HG02763 (cell line): ENCODE measurements around the gene AGRN.
A peak's percentile ranks its signal among the peaks of the same experiment; 100 is the strongest.
"Not testable (repeated sequence)": the region's sequence is repeated elsewhere in the genome, so short reads cannot be mapped to it uniquely, and the experiment has no call there.

Source experiments
- ATAC-seq: cut with Tn5 transposase; IDR thresholded peaks from one replicate; pipeline ENCODE4 v1.9.1; 2021; ENCODE audit warnings: mild to moderate bottlenecking, moderate library complexity; ENCODE audit not compliant: unreplicated experiment

AGRN gene

DNA sequence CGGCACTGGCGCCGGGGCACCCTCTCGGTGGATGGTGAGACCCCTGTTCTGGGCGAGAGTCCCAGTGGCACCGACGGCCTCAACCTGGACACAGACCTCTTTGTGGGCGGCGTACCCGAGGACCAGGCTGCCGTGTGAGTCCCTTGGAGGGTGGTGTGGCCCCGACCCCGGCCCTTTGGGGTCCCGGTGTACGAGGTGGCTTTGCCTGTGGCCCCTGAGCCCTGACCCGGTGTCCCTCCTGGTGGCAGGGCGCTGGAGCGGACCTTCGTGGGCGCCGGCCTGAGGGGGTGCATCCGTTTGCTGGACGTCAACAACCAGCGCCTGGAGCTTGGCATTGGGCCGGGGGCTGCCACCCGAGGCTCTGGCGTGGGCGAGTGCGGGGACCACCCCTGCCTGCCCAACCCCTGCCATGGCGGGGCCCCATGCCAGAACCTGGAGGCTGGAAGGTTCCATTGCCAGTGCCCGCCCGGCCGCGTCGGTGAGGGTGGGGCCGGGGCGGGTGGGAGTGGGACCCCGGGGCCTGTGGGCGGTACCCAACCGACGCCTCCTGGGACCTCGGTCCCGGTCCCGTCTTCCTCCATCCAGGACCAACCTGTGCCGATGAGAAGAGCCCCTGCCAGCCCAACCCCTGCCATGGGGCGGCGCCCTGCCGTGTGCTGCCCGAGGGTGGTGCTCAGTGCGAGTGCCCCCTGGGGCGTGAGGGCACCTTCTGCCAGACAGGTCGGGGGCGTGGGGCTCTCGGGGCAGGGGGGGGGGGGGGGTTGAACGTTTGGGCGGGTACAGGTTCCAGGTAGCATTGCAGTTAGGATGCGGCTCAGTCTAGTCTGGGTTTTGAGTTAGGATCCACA, 29.6 kb downstream of the AGRN start:
- no peak for ATAC-seq

DNA sequence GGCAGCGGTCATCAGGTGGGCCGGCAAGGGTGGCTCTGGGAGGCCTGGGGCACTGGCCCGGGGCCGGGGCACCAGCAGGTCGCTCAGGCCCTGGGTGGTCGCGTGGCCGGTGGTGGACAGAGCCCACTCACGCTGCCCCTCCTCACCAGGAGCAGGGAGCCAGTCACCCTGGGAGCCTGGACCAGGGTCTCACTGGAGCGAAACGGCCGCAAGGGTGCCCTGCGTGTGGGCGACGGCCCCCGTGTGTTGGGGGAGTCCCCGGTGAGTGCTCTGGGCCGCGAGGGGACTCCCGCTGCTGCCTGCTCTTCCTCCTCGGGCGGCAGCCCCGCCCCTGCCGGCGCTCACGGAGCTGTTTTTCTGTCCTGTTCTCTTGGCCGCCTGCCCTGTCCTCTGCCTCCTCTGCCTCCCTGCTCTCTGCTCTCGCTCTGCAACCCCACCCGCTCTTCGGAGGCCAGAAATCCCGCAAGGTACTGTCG, 30.7 kb downstream of the AGRN start:
- no peak for ATAC-seq

DNA sequence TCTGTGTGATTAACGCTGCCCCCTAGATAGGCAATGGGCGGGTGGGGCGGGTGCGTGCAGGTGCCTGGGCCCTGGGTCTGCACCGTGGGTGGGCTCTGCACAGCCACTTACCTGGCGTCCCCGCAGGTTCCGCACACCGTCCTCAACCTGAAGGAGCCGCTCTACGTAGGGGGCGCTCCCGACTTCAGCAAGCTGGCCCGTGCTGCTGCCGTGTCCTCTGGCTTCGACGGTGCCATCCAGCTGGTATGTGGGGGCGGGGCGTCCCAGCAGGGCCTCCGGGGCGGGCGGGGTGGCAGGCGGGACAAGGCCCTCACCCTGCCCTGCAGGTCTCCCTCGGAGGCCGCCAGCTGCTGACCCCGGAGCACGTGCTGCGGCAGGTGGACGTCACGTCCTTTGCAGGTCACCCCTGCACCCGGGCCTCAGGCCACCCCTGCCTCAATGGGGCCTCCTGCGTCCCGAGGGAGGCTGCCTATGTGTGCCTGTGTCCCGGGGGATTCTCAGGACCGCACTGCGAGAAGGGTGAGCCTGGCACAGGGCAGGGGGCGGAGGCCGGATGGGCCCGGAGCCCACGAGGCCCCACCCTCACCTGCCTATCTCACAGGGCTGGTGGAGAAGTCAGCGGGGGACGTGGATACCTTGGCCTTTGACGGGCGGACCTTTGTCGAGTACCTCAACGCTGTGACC, 31.3 kb downstream of the AGRN start:
- no peak for ATAC-seq

DNA sequence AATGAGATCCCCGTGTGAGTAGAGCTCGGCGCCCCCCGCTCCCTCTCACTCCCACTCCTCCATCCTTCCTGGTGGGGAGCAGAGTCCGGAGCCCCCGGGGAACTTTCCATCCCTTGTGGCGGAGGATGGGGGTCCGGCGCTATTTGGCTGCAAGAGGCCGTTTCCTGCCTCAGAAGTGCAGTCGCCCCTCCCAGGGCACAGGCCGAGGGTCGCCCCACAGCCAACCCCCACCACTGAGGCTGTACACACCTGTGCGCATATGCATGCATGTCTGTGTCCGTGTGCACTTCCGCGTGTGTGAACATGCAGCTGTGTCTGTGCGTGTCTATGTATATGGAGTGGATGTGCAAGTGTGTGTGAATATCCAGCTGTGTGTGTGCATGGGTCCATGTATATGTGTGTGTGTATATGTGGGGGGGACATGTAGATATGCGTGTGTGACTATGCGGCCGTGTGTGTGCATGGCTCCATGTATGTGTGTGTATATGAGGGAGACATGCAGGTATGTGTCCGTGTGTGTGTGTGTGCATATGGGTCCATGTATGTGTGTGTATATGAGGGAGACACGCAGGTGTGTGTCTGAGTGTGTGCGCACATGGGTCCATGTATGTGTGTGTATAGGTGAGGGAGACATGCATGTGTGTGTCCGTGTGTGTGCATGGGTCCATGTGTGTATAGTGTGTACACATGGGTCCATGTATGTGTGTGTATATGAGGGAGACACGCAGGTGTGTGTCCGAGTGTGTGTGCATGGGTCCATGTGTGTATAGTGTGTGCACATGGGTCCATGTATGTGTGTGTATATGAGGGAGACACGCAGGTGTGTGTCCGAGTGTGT, 32.3 kb downstream of the AGRN start:
- no peak for ATAC-seq

DNA sequence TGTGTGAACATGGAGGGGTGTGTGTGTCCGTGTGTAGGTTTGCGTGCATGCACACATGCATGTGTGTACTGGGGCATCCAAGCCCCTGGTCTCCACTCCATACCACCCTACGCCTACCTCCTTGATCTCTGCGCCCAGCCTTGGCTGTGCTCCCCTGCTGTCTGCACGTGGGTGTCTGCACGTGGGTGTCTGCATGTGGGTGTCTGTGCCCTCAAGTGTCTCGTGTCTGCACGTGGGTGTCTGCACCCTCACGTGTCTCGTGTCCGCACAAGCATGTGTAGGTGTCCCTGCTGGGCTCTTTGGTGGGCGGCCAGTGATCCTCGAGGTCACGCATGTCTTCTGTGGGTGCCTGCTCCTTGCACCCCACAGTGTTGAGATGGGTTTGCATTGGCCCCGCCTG, 33.1 kb downstream of the AGRN start:
- ATAC-seq = no peak

DNA sequence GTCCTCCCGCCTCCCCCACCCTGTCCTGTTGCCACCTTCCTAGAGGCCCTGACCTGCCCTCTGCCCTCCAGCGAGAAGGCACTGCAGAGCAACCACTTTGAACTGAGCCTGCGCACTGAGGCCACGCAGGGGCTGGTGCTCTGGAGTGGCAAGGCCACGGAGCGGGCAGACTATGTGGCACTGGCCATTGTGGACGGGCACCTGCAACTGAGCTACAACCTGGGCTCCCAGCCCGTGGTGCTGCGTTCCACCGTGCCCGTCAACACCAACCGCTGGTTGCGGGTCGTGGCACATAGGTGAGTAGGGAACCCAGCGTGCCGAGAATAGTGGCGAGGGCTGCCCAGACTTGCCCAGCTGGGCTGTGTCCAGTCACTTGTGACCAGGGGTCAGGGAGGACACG, 33.8 kb downstream of the AGRN start:
- ATAC-seq = no peak

DNA sequence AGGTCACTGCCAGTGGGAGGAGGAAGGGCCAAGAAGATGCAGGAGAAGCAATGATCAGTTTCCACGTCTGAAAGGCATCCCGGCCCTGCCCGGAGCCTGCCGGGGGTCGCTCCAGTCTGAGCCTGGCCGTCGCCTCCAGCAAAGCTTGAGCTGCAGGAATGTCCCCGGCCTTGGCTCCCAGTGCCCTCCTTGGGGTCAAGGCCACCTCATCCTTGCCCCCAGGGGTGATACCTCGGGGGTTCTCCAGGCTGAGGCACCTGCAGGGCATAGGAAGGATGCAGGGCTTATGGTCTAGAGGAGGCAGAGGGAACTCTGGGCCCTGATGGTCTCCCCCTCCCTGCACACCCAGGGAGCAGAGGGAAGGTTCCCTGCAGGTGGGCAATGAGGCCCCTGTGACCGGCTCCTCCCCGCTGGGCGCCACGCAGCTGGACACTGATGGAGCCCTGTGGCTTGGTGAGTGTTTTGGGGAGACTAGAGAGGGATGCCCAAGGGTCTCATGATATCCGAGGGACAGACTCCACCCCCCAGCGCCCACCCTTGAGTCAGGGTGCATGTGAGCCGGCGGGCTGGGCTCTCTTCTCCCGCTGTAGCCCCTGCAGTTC, 34.3 kb downstream of the AGRN start:
- no peak for ATAC-seq

DNA sequence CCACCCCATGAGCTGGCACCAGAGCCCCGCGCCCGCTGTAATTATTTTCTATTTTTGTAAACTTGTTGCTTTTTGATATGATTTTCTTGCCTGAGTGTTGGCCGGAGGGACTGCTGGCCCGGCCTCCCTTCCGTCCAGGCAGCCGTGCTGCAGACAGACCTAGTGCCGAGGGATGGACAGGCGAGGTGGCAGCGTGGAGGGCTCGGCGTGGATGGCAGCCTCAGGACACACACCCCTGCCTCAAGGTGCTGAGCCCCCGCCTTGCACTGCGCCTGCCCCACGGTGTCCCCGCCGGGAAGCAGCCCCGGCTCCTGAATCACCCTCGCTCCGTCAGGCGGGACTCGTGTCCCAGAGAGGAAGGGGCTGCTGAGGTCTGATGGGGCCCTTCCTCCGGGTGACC, 35.1 kb downstream of the AGRN start:
- ATAC-seq = no peak

DNA sequence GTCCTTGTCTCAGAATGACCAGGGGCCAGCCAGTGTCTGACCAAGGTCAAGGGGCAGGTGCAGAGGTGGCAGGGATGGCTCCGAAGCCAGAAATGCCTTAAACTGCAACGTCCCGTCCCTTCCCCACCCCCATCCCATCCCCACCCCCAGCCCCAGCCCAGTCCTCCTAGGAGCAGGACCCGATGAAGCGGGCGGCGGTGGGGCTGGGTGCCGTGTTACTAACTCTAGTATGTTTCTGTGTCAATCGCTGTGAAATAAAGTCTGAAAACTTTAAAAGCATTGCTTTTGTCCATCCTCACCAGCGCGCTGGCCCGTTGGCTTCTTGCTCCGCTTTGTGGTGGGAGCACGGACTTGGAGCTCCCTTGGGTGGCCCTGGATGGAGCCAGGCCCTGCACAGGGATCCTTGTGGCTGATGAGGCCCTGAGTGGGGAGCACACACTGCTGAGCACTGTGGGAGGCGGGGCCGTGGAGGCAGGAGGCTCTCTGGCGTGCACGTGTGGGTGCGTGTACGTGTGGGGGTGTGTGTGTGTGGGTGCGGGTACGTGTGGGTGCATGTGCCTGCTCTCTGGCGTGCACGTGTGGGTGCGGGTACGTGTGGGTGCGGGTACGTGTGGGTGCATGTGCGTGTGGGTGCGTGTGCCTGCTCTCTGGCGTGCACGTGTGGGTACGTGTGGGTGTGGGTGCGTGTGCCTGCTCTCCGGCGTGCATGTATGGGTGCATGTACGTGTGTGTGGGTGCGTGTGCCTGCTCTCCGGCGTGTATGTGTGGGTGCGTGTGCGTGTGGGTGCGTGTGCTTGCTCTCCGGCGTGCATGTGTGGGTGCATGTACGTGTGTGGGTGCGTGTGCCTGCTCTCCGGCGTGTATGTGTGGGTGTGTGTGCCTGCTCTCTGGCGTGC, 36.2 kb downstream of the AGRN start:
- no peak for ATAC-seq

DNA sequence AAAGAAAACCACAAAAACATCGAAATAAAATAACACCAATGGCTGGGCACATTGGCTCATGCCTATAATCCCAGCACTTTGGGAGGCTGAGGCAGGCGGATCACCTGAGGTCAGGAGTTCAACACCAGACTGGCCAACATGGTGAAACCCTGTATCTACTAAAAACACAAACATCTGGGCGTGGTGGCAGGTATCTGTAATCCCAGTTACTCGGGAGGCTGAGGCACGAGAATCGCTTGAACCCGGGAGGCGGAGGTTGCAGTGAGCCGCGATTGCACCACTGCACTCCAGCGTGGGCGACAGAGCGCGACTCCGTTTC, 37.8 kb downstream of the AGRN start:
- ATAC-seq = not testable (repeated sequence)

DNA sequence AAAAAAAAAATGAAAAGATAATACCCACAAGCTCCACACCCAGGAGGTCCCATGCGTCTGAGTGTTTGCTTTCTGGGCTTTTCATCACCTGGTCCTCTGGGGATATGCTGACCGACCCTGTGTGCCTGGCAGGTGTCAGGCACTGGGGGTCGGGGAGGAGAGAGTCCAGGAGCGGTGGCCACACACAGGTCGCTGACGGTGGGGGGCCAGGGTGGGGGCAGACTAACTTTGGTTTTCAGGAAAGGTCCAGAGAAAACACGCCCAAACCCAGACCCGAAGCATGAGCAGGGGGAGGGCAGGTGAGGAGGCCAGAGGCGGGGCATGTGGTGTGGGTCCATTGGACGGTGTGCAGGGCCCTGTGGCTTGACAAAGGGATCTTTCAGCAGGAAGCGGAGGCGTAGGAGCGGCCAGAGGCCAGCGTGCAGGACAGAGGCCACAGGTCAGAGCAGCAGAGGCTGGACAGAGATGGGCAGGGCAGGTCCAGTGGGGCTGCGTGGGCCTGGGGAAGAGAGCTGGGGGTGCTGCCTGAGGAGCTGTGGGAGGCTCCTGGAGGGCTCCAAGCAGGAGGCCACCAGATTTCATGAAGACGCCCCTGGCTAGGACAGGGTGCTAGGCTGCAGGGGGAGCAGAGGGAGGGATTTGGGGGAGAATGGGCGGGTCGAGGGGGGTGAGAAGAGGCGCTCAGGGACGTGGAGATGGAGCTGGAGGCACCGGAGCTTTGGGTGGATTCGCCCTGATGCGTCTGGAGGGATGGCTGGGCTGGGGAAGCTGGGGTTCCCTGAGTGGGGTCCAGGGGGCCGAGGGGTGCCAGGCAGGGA, 38.4 kb downstream of the AGRN start:
- ATAC-seq = no peak

DNA sequence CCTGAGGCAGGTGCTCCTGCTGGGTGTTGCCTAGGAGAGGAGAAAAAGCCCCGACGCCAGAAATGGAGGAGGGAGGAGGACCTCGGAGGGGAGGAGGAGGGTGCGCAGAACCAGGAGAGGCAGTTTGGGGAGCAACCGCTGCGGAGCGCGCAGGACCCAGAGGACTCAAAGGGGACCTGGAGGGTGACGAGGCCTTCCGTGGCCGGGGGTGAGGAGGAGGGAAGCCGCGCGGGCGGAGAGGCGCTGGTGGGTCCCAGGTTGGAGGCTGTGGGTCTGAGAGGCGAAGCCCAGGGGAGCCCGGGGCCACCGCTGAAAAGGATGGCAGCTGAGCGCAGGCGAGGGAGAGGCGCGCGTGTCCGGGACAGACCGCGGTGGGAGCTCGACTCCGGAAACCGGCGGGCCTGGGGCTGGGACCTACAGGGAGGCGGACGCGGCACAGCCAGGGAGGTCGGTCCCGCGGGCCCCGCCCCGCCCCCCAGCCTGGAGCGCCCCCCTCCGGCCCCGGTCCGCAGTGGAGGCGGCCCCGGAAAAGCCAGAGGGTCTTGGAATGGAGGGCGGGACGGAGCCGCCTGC, 39.1 kb downstream of the AGRN start:
- ATAC-seq = peak; percentile 25

DNA sequence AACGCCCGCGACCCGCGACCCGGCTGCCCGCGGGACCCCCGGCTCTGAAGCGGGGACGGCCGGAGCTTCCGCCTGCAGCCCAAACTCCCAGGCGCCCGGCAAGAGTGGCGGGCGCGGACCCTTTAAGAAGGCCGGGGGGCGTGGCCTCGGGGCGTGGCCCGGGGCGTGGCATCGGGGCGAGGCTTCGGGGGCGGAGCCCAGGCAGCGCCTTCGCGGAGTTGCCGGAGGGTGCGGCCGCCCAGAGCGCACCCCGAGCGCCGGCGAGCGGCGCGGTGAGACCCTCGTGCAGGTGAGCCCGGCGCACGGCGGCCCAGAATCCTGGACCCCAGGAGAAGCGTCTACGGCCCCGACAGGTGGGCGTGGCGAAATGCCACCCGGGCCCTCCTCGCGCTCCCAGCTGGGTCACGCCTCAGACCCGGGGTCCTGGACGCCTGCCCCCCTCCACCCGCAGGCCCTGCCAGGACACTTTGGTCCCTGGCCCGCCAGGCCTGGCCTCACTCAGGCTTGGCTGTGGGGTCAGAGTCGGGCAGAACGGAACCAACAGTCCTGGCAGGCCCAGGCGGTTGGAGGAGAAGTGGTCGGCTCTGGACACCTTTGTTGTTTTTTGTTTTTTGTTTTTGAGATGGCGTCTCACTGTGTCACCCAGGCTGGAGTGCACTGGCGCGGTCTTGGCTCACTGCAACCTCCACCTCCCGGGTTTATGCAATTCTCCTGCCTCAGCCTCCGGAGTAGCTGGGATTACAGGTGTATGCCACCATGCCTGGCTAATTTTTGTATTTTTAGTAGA, 39.8 kb downstream of the AGRN start:
- ATAC-seq = peak; percentile 59

DNA sequence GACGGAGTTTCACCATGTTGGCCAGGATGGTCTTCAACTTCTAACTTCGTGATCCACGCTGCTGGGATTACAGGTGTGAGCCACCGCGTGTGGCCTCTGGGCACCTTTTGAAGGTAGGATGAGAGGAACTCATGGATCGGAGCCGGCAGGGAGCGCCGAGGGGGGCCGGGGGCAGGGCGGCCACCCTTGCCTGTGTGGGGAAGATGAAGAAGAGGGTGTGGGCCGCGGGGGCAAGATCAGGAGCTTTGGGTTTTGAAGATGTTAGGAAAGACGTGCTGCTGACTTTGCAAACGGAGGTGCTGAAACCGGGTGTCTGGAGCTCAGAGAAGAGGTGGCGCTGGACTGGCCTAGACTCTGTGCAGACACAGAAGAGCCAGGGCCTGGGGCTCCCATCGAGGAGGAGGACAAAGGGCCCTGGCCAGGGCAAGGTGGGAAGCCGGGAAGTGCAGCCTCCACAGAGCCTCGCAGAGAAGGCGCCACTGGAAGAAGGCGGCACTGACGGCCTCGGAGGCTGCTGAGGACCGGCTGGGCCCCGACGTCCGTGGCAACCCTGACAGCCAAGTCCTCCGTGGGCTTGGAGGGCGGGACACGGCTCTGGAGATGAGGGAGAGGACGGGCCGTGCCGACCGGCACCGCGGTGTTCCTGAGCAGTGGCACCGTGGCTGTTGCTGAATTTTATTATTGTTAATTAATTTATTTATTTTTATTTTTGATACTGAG, 40.5 kb downstream of the AGRN start:
- no peak for ATAC-seq

DNA sequence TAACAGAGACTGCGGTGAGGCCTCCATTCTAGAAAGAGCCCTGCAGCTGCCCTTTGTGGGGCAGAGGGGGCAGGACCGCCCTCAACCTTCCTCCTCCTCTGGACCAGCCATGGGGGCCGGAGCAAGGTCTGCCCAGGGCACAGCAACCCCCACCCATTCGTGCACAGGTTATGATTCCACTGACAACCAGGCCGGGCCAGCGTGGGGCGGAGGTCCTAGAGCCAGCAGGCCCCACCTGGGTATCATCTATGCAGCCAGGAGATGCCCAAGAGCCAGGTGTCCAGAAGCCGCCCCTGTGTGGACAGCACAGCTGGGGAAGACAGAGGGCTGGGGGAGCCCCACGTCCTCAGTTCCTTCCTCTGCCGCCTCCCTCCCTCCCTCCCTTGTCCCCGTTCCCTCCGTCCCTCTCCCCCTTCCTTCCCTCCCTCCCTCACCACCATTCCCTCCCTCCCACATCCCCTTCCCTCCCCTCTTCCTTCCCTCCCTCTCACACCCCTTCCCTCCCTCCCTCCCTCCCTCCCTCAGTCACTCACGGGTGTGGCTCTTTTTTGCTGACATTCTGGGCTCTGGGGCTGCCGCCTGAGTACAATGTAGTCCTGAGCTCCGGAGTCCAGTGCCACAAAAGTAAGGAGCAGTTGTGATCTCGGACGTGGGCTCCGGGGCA, 41.9 kb downstream of the AGRN start:
- no peak for ATAC-seq

DNA sequence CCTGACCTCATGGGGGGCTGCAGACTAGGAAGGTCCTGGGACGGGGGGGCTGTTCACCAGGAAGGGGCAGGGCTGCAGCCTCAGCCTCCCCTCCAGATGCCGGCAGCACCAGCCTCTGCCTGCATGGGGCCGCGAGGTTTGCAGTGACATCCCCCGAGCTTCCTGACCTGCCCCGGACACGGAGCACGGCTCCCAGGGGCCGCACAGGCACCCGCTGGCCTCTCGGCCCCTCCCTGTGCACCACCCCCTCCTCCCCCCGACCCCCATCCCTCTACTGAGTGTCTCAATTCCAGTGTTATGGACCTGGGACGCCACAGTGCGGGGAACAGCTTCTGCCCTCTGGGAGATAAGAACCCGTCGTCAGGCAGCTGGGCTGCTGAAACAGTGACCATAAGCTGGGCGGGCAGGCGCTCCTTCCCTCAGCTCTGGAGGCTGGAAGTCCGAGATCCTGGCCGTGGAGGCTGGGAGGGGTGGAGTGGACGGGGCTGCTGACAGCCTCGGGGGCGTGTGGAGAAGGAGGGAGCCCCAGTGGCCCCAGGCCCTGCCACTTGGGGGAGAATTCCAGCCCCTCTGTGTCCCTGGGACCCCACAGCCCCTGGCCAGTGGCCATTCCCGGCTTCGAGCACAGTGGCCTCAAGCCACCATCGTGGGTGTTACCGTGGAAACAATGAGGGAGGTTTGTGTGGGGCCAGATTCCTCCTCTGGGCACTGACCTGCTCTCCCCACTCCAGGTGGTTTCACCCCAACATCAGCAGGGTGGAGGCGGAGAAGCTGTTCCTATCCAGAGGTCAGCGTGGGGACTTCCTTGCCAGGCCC, 42.6 kb downstream of the AGRN start:
- no peak for ATAC-seq
